HepG2 (cell line): ENCODE results near the gene SAP25. TPM values are rescaled to one million over a fixed set of nuclear protein-coding genes. Genes with fewer than 3 reads are reported as not detected.

Experiments
- KDM2A ChIP-seq: sonication (generic); formaldehyde crosslinking; IDR thresholded peaks from 2 replicates; pipeline ENCODE4 v1.4.0; 2020; ENCODE audit warnings: low read depth, missing genetic modification reagents, borderline replicate concordance
- MED13 ChIP-seq: sonication (generic); formaldehyde crosslinking; IDR thresholded peaks from 2 replicates; pipeline ENCODE4 v1.5.0; 2020; ENCODE audit warnings: missing genetic modification reagents
- PCBP1 ChIP-seq: fragments of 200-400 bp; formaldehyde crosslinking; IDR thresholded peaks from 2 replicates; pipeline ENCODE4 v1.6.1; 2017; ENCODE audit warnings: mild to moderate bottlenecking, low read depth, low read length, borderline replicate concordance
- POLR2A ChIP-seq, 2 experiments: IDR thresholded peaks; 2 replicates each; pipeline ENCODE4 v1.6.1; 2011; ENCODE audit warnings: low read depth in 2 of 2, low read length in 2 of 2, mild to moderate bottlenecking in 1 of 2, moderate library complexity in 1 of 2; ENCODE audit not compliant: insufficient read depth in 1 of 2
- RAD21 ChIP-seq: fragments of 450-650 bp; formaldehyde crosslinking; IDR thresholded peaks from 2 replicates; pipeline ENCODE4 v1.5.0; 2020; ENCODE audit warnings: mild to moderate bottlenecking
- RXRA ChIP-seq: sonication (generic); formaldehyde crosslinking; IDR thresholded peaks from 2 replicates; pipeline ENCODE4 v1.5.1; 2020; ENCODE audit warnings: missing genetic modification reagents
- SMAD3 ChIP-seq: sonication (generic); formaldehyde crosslinking; IDR thresholded peaks from 2 replicates; pipeline ENCODE4 v1.4.0; 2020; ENCODE audit warnings: missing genetic modification reagents
- SRSF1 ChIP-seq: fragments of 200-400 bp; formaldehyde crosslinking; optimal IDR thresholded peaks from 2 replicates; pipeline ENCODE3; 2017; ENCODE audit warnings: mild to moderate bottlenecking, low read depth, low read length, moderate library complexity
- TRAFD1 ChIP-seq: sonication (generic); formaldehyde crosslinking; IDR thresholded peaks from 2 replicates; pipeline ENCODE4 v1.5.1; 2020; ENCODE audit warnings: missing genetic modification reagents, mild to moderate bottlenecking, borderline replicate concordance
- ZBTB10 ChIP-seq: sonication (generic); formaldehyde crosslinking; IDR thresholded peaks from 2 replicates; pipeline ENCODE4 v1.4.0; 2020; ENCODE audit warnings: missing genetic modification reagents, borderline replicate concordance
- ZBTB26 ChIP-seq: IDR thresholded peaks from 2 replicates; pipeline ENCODE4 v1.6.1; 2016; ENCODE audit warnings: missing compliant biosample characterization, missing genetic modification reagents, borderline replicate concordance
- ZNF468 ChIP-seq: sonication (generic); formaldehyde crosslinking; IDR thresholded peaks from 2 replicates; pipeline ENCODE4 v1.8.0; 2022; ENCODE audit warnings: mild to moderate bottlenecking, moderate library complexity, missing genetic modification reagents
- ZNF512B ChIP-seq: sonication (generic); formaldehyde crosslinking; IDR thresholded peaks from 2 replicates; pipeline ENCODE4 v1.5.1; 2020; ENCODE audit warnings: missing genetic modification reagents, mild to moderate bottlenecking, borderline replicate concordance
- ZSCAN31 ChIP-seq: sonication (generic); formaldehyde crosslinking; IDR thresholded peaks from 2 replicates; pipeline ENCODE4 v1.5.0; 2020; ENCODE audit warnings: low read depth, mild to moderate bottlenecking, missing genetic modification reagents
- polyA plus RNA-seq, 8 experiments: library from polyadenylated mRNA; depleted of rRNA in 3 of 8; stranded (reverse) in 7 of 8; unstranded in 1 of 8; fragments of >200 nt; fragmentation: Illumina TruSeq in 4 of 8; extraction: Trizol in 4 of 8; gene quantifications; 2 replicates each; pipeline versions ENCODE4 v1.2.1 to v1.2.3, GENCODE V29; 2011 to 2016; ENCODE audit warnings: low read depth in 4 of 8, missing spikeins in 1 of 8, mixed read lengths in 1 of 8; ENCODE audit not compliant: insufficient read depth in 1 of 8
- total RNA-seq, 5 experiments: library from RNA; depleted of rRNA; stranded (reverse); fragments of >200 nt; fragmentation: Illumina TruSeq; extraction: Trizol; gene quantifications; 2 replicates each; pipeline ENCODE4 v1.2.3, GENCODE V29; 2016; ENCODE audit warnings: low read depth in 1 of 5

Gene SAP25
- total and polyA plus RNA-seq, 2 of the 13 experiments (the other 11 are each of a cell fraction or from before 2014, with no cell fraction given), result 0.15 to 0.20 TPM

GRCh38 chr7:100572281-100572948, 1.3 kb downstream of the SAP25 start (continued):
- TF ChIP-seq ZBTB26 (no peak), TRAFD1 (CRISPR knock-in tag) (no peak), ZNF468 (CRISPR knock-in tag) (0 out of 2 replicates have a peak, but pooled peaks have one; percentile 32), ZBTB10 (CRISPR knock-in tag) (no peak), ZNF512B (CRISPR knock-in tag) (no peak), KDM2A (CRISPR knock-in tag) (peak; percentile 73), SRSF1 (peak; percentile 29), SMAD3 (CRISPR knock-in tag) (no peak), POLR2A (IDR thresholded peaks at IDR 0.05; ENCODE audit: insufficient read depth in 1 of 2, low read depth in 2 of 2, low read length in 2 of 2) (0 out of 4 replicates have a peak, but pooled peaks of 1 of the 2 experiments have one; percentile 9), ZSCAN31 (CRISPR knock-in tag) (0 out of 2 replicates have a peak, but pooled peaks have one; percentile 17), RXRA (CRISPR knock-in tag) (0 out of 2 replicates have a peak, but pooled peaks have one; percentile 8), PCBP1 (0 out of 2 replicates have a peak, but pooled peaks have one; percentile 39), RAD21 (CRISPR knock-in tag) (peak; percentile 33; the same call in 1 of the 2 replicates), MED13 (CRISPR knock-in tag) (no peak)
